Hematopoietic multipotent progenitor cell (in vitro differentiated cells): ENCODE measurements around the gene G2E3. TPM values are rescaled to one million over a fixed set of nuclear protein-coding genes. Genes with fewer than 3 reads are reported as not detected.
"Not testable (repeated sequence)": the region's sequence is repeated elsewhere in the genome, so short reads cannot be mapped to it uniquely, and the experiment has no call there.

Source experiments
- DNase-seq, 3 donors: peaks; one replicate each; pipeline ENCODE4 v3.0.0-alpha.2; 2011 to 2015; ENCODE audit warnings: low read depth in 2 of 3, low spot score in 2 of 3
- total RNA-seq: library from RNA; depleted of rRNA; stranded (reverse); fragments of >200 nt; gene quantifications from one replicate; pipeline ENCODE4 v1.2.3, GENCODE V29; 2012

G2E3 gene, protein sequence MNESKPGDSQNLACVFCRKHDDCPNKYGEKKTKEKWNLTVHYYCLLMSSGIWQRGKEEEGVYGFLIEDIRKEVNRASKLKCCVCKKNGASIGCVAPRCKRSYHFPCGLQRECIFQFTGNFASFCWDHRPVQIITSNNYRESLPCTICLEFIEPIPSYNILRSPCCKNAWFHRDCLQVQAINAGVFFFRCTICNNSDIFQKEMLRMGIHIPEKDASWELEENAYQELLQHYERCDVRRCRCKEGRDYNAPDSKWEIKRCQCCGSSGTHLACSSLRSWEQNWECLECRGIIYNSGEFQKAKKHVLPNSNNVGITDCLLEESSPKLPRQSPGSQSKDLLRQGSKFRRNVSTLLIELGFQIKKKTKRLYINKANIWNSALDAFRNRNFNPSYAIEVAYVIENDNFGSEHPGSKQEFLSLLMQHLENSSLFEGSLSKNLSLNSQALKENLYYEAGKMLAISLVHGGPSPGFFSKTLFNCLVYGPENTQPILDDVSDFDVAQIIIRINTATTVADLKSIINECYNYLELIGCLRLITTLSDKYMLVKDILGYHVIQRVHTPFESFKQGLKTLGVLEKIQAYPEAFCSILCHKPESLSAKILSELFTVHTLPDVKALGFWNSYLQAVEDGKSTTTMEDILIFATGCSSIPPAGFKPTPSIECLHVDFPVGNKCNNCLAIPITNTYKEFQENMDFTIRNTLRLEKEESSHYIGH
- total RNA-seq: 5.7 TPM

- peak; percentile 55 to 91 (median 85) for DNase-seq
These were observed at the start of gene G2E3 for GRCh38 chr14:30558675-30559555. Gene G2E3 (plus strand): TSS chr14:30559158. CDS start chr14:30581080, 21,922 bp downstream.

- DNase-seq: no peak
These were observed 41.2 kb upstream of the G2E3 start for GRCh38 chr14:30517737-30518136.

- DNase-seq: no peak
These were observed 39.9 kb upstream of the G2E3 start for GRCh38 chr14:30518867-30519560.

DNA sequence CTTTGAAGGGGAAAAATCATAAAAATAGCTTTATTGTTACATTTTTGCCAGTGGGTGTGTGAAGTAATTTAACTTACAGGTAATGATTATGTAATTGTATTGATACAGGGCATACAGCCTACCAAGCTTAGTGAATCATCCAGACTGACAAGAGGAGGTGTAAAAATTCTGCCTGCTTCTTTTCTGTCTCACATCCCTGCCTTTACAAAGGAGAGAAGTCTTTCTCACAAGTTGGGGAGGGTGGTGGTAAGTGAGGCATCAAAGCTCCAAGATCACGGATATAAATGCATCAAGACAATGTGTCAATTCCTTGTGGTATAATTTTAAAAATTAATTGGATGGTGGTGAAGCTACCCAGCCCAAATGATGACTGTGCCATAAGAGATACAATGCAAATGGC lies 39.0 kb upstream of the G2E3 start:
- no peak for DNase-seq

DNA sequence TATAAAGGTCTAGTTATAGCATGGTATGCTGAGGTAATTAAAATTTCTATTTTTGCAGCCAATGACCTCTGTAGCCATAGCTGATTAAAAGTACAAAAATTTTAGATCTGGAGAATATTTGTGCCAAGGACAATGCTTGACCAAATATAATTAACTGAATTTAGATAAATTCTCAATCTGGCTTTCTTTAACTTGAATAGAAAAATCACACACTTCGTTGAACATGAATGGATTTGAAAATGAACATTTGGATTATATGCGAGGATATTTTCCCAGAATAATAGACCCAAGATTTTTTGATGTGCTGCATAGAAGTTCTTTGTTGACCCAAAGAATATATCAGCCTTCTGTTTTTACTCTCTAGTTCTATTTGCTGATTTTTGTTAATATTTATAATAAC lies 38.4 kb upstream of the G2E3 start:
- no peak for DNase-seq

- DNase-seq: peak in 2 of 3 donors; percentile 22 to 59
These were observed 36.8 kb upstream of the G2E3 start for GRCh38 chr14:30521899-30522736.

GRCh38 chr14:30525833-30526232 lies 33.1 kb upstream of the G2E3 start:
- DNase-seq: no peak

- peak in 1 of 3 donors; percentile 0 for DNase-seq
These were observed 31.8 kb upstream of the G2E3 start for GRCh38 chr14:30527196-30527595.

GRCh38 chr14:30528119-30528518 lies 30.8 kb upstream of the G2E3 start:
- DNase-seq: no peak

DNA sequence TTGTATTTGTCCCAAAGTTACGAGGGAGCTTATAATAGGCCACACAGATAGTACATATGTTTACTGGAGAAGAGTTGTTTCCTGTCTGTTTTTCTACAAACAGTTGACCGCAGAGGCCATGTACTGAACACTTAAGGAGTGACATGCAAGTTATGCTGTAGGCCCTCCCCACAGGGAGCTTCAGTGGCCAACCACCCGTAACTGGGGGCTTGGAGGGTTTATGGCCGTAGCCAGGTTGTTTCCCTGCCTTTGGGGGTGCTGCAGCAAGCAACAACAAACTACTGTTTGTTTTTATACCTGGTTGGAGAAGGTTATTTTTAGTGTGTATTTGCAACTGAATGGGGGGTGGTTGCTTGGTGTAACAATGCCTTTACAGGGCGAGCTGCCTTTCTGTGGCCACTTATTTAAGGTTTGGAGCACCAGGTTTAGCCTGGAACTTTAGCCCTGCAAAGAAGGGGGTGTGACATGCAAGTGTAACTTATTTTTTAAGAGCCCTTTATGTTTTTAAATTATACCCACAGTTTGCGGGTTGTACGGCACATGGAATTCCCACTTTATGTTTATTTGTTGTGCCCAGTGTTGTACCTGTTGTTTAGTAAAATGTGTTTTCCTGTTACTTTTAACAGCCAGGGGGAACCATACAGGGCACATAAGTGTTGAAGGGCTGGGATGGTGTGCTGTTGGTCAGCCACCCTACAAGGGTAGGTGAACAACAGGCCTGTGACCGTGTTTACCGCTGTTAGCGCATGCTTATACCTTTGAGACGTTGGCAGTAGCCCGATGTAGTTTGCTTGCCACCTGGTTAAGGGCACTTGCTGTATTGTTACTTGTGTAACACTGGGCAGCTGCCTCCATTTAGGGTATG lies 29.9 kb upstream of the G2E3 start:
- DNase-seq: no peak

DNA sequence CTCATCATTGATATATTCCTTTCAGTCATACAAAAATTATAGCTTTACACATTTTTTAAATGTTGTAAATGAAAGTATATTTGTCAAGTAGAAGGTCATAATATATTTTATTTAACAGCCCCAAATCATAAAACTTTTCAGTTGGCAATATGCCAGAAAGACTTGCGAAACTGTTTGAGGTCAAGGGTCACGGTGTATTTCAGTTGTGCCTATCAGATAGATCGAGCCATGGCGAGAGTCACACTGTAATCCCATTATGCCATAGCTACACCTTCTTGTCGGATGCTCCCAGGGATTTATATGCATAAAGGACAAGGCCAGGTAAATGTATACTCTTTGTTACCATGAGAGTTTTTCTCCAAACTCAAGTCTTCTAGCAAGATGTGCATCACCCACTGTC lies 26.7 kb upstream of the G2E3 start:
- DNase-seq: no peak

DNA sequence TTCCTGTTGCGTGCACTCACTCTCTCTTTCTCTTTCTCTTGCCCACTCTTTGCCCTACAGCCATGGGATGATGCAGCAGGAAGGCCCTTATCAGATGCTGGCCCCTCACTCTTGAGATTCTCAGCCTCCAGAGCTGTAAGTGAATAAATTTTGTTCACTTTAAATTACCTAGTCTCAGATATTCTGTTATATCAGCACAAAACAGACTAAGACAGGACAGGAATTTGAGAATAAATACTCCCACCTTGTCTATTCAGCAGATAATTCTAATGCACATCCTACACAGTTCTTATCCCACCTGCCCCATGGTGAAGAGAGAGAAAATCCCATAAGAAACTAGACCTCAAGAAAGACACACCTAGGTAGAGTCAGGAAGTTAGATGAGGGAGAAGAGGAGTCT lies 25.8 kb upstream of the G2E3 start:
- DNase-seq: no peak

DNA sequence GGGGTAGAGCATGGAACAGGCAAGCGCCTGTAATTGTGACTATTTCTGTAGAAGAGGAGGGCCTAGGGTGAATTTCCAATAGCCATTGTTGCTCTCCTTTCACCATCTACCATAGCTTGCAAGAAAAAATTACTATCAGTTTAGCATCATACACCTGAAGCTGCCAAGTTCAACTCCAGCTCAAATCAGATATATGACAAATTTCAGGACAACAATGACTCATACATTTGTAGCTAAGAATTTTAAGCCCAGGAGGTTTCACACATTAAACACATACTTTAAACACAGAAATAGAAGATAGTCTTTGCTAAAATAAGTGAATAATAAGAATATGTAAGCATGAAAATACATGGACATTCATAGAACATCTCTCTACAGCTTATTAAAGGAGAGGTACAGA lies 17.6 kb upstream of the G2E3 start:
- no peak for DNase-seq

- DNase-seq: not testable (repeated sequence)
These were observed 12.2 kb upstream of the G2E3 start for GRCh38 chr14:30546735-30547134.

GRCh38 chr14:30547388-30548048 lies 11.4 kb upstream of the G2E3 start:
- DNase-seq: no peak

GRCh38 chr14:30550335-30550734 lies 8.6 kb upstream of the G2E3 start:
- DNase-seq: no peak

GRCh38 chr14:30551460-30551859 lies 7.5 kb upstream of the G2E3 start:
- DNase-seq: no peak

DNA sequence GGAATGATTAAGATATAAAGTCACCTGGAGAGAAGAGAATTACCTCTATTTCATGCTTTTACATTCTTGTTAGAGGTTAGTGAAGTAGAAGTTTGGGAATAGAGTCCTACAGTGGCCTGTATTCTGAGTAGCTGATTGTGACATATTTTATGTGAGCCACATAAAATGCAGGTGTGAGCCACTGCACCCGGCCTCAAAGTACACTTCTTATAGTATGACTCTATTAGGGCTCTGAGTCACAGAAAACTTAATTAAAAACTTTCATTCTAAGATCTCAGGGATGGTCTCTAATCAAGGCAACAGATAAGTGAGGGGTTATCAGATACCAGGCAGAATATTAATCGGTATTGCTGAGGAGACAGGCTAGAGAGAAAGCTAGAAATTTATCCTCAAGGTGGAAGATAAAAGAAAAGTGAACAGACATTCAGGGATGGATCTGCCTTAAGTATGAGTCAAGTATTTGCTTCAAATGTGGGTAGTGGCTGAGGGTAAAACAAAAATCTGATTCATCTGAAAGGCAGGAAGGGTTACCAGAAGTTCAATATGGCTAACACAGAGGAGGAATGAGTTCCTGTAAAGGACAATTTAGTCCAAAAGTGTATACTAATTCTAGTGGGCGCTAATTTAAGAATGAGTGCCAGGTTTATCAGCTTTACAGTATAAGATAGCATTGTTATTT lies 5.5 kb upstream of the G2E3 start:
- DNase-seq: no peak
